ENCODE data around the gene MAP7D3. TPM values are rescaled to one million over a fixed set of nuclear protein-coding genes. Genes with fewer than 3 reads are reported as not detected.

The MAP7D3 gene
- total and polyA plus RNA-seq, 7 donors, result 0.92 to 21.0 (median 11.3) TPM

GRCh38 chrX:136206916-136207315, 44.3 kb downstream of the MAP7D3 start:
- Histone ChIP-seq H3K9me3 (no peaks in the 10 kb centered on the region), H3K4me3 (no peak overlapping the region), H3K4me1 (peaks cover 0 to 76% (median 54%) of the 10 kb centered on the region in 4 donors), H3K27me3 (no peaks in the 10 kb centered on the region), H3K36me3 (peaks cover 0 to 31% (median 14%) of the 10 kb centered on the region in 4 donors), H3K27ac (peak overlapping the region; percentile 78 to 99 (median 95))
- WGBS, 2 donors, result 83 to 89% methylated on average over 6 of the region's 6 CpGs
- TF ChIP-seq POLR2AphosphoS5 (IDR thresholded peaks at IDR 0.05), result peak in 1 of 4 donors; percentile 4
- TF ChIP-seq, protein P1, sequence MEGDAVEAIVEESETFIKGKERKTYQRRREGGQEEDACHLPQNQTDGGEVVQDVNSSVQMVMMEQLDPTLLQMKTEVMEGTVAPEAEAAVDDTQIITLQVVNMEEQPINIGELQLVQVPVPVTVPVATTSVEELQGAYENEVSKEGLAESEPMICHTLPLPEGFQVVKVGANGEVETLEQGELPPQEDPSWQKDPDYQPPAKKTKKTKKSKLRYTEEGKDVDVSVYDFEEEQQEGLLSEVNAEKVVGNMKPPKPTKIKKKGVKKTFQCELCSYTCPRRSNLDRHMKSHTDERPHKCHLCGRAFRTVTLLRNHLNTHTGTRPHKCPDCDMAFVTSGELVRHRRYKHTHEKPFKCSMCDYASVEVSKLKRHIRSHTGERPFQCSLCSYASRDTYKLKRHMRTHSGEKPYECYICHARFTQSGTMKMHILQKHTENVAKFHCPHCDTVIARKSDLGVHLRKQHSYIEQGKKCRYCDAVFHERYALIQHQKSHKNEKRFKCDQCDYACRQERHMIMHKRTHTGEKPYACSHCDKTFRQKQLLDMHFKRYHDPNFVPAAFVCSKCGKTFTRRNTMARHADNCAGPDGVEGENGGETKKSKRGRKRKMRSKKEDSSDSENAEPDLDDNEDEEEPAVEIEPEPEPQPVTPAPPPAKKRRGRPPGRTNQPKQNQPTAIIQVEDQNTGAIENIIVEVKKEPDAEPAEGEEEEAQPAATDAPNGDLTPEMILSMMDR (IDR thresholded peaks at IDR 0.05), result no peak
- intact Hi-C loops (cut with DNase I), result no loop called here
- no peak for DNase-seq

- H3K9me3 ChIP-seq, result no peaks in the 10 kb centered on the region
- H3K36me3 ChIP-seq, result peaks cover 0 to 30% (median 12%) of the 10 kb centered on the region in 4 donors
- peak overlapping the region; percentile 78 to 99 (median 95) for H3K27ac ChIP-seq
- TF ChIP-seq POLR2A (IDR thresholded peaks at IDR 0.05) (no peak), EP300 (IDR thresholded peaks at IDR 0.05) (no peak), POLR2AphosphoS5 (IDR thresholded peaks at IDR 0.05) (no peak)
- 88 to 89% methylated on average over 8 of the region's 8 CpGs for WGBS, 2 donors
- H3K4me3 ChIP-seq, result peak overlapping the region in 2 of 4 donors; percentile 21 to 48
- intact Hi-C loops (cut with DNase I), result no loop called here
- peaks cover 0 to 81% (median 54%) of the 10 kb centered on the region in 4 donors for H3K4me1 ChIP-seq
- DNase-seq, result peak; percentile 71
- no peaks in the 10 kb centered on the region for H3K27me3 ChIP-seq
These were observed 45.3 kb downstream of the MAP7D3 start for GRCh38 chrX:136205882-136206380.

- H3K4me3 ChIP-seq, result peak overlapping the region in 3 of 4 donors; percentile 9 to 48 (median 21)
- DNase-seq, result peak; percentile 71
- intact Hi-C loops (cut with DNase I), result no loop called here
These were observed 46.6 kb downstream of the MAP7D3 start for GRCh38 chrX:136204571-136204970.

GRCh38 chrX:136203951-136204350, 47.2 kb downstream of the MAP7D3 start:
- peak overlapping the region in 2 of 4 donors; percentile 21 to 48 for H3K4me3 ChIP-seq
- TF ChIP-seq EP300 (IDR thresholded peaks at IDR 0.05), result no peak
- TF ChIP-seq, protein P1 (IDR thresholded peaks at IDR 0.05), result no peak
- TF ChIP-seq POLR2AphosphoS5 (IDR thresholded peaks at IDR 0.05), result no peak
- TF ChIP-seq POLR2A (IDR thresholded peaks at IDR 0.05), result no peak
- H3K27ac ChIP-seq, result peak overlapping the region; percentile 78 to 99 (median 95)
- intact Hi-C loops (cut with DNase I), result no loop called here
- no peaks in the 10 kb centered on the region for H3K27me3 ChIP-seq
- WGBS, 2 donors, result 18 to 36% methylated on average over 3 of the region's 3 CpGs
- peaks cover 0 to 74% (median 51%) of the 10 kb centered on the region in 4 donors for H3K4me1 ChIP-seq
- DNase-seq, result no peak
- peaks cover 0 to 25% (median 12%) of the 10 kb centered on the region in 4 donors for H3K36me3 ChIP-seq
- no peaks in the 10 kb centered on the region for H3K9me3 ChIP-seq

More at GRCh38 chrX:136204571-136204970, 46.6 kb downstream of the MAP7D3 start:
- TF ChIP-seq, protein P1 (IDR thresholded peaks at IDR 0.05), result no peak
- TF ChIP-seq POLR2AphosphoS5 (IDR thresholded peaks at IDR 0.05) (peak in 2 of 4 donors; percentile 47 to 65), EP300 (IDR thresholded peaks at IDR 0.05) (no peak), POLR2A (IDR thresholded peaks at IDR 0.05) (no peak)
- peaks cover 0 to 80% (median 54%) of the 10 kb centered on the region in 4 donors for H3K4me1 ChIP-seq
- WGBS, 2 donors, result 5 to 26% methylated on average over 2 of the region's 2 CpGs
- H3K27ac ChIP-seq, result peak overlapping the region; percentile 78 to 99 (median 95)
- no peaks in the 10 kb centered on the region for H3K9me3 ChIP-seq
- H3K36me3 ChIP-seq, result peaks cover 0 to 25% (median 12%) of the 10 kb centered on the region in 4 donors
- no peaks in the 10 kb centered on the region for H3K27me3 ChIP-seq

- intact Hi-C loops (cut with DNase I), result no loop called here
- Histone ChIP-seq H3K27ac (peak overlapping the region; percentile 78 to 99 (median 95)), H3K4me1 (peaks cover 0 to 69% (median 46%) of the 10 kb centered on the region in 4 donors), H3K4me3 (peak overlapping the region in 1 of 4 donors; percentile 48), H3K27me3 (no peaks in the 10 kb centered on the region), H3K9me3 (no peaks in the 10 kb centered on the region), H3K36me3 (peaks cover 0 to 22% (median 11%) of the 10 kb centered on the region in 4 donors)
- DNase-seq, result no peak
- no peak for TF ChIP-seq POLR2A (IDR thresholded peaks at IDR 0.05)
- no peak for TF ChIP-seq POLR2AphosphoS5 (IDR thresholded peaks at IDR 0.05)
- no peak for TF ChIP-seq EP300 (IDR thresholded peaks at IDR 0.05)
- TF ChIP-seq, protein P1 (IDR thresholded peaks at IDR 0.05), result no peak
These were observed 47.8 kb downstream of the MAP7D3 start for GRCh38 chrX:136203438-136203837.

Measured in sigmoid colon (tissue), 7 donors.